GM23338 (cell line): ENCODE measurements around the gene ZFP14. TPM values are rescaled to one million over a fixed set of nuclear protein-coding genes. Genes with fewer than 3 reads are reported as not detected.
"Not testable (repeated sequence)": the region's sequence is repeated elsewhere in the genome, so short reads cannot be mapped to it uniquely, and the experiment has no call there.

Experiments used
- ATAC-seq: fragments of 200-7000 bp; cut with Tn5 transposase; 3 replicates; pipeline ENCODE4 v1.9.1; 2020
- DNase-seq: peaks from one replicate; pipeline ENCODE4 v3.0.0-alpha.2; 2015; ENCODE audit warnings: low spot score
- H2AFZ ChIP-seq: fragments of 200-600 bp; sonication (generic); 2 replicates; pipeline ENCODE4 v1.8.0; 2016; ENCODE audit warnings: antibody characterized with exemption, mild to moderate bottlenecking, moderate library complexity
- H3F3A ChIP-seq: fragments of 200-600 bp; sonication (generic); replicated peaks from 2 replicates; pipeline ENCODE4 v1.8.0; 2017; ENCODE audit warnings: antibody characterized with exemption, mixed run types, low read depth
- H3K27ac ChIP-seq: fragments of 200-600 bp; sonication (generic); 2 replicates; pipeline ENCODE4 v1.6.1; 2016; ENCODE audit warnings: low read depth
- H3K27me3 ChIP-seq: fragments of 200-600 bp; sonication (generic); 2 replicates; pipeline ENCODE4 v1.8.0; 2016; ENCODE audit warnings: mild to moderate bottlenecking, mixed run types, moderate library complexity; ENCODE audit not compliant: insufficient read depth
- H3K36me3 ChIP-seq: fragments of 200-600 bp; sonication (generic); 2 replicates; pipeline ENCODE4 v1.8.0; 2016; ENCODE audit warnings: mild to moderate bottlenecking; ENCODE audit not compliant: insufficient read depth
- H3K4me1 ChIP-seq: fragments of 200-600 bp; sonication (generic); 2 replicates; pipeline ENCODE4 v1.8.0; 2016; ENCODE audit warnings: mild to moderate bottlenecking, moderate library complexity; ENCODE audit not compliant: insufficient read depth
- H3K4me2 ChIP-seq: fragments of 200-600 bp; sonication (generic); 2 replicates; pipeline ENCODE4 v1.7.1; 2017; ENCODE audit warnings: mixed run types
- H3K4me3 ChIP-seq: fragments of 200-600 bp; sonication (generic); 2 replicates; pipeline ENCODE4 v1.6.1; 2016; ENCODE audit warnings: mixed run types
- H3K79me2 ChIP-seq: fragments of 200-600 bp; sonication (generic); replicated peaks from 2 replicates; pipeline ENCODE4 v1.8.0; 2017; ENCODE audit warnings: mild to moderate bottlenecking; ENCODE audit not compliant: insufficient read depth
- H3K9me2 ChIP-seq: fragments of 200-600 bp; sonication (generic); 2 replicates; pipeline ENCODE4 v1.8.0; 2017; ENCODE audit not compliant: insufficient read depth
- H4K20me1 ChIP-seq: fragments of 200-600 bp; sonication (generic); replicated peaks from 2 replicates; pipeline ENCODE4 v1.8.0; 2017; ENCODE audit warnings: mild to moderate bottlenecking; ENCODE audit not compliant: insufficient read depth
- H3K27ac Mint-ChIP-seq: 2 replicates; pipeline ENCODE4 v1.8.0; 2020; ENCODE audit warnings: inconsistent platforms, mild to moderate bottlenecking, moderate library complexity, mixed read lengths
- H3K27me3 Mint-ChIP-seq: 3 replicates; pipeline ENCODE4 v1.8.0; 2022; ENCODE audit warnings: low read depth, mild to moderate bottlenecking, moderate library complexity, mixed read lengths, inconsistent platforms; ENCODE audit not compliant: insufficient read depth, poor library complexity
- H3K36me3 Mint-ChIP-seq: 3 replicates; pipeline ENCODE4 v1.8.0; 2021; ENCODE audit warnings: low read depth, mild to moderate bottlenecking, inconsistent platforms, moderate library complexity, mixed read lengths
- H3K4me1 Mint-ChIP-seq: 3 replicates; pipeline ENCODE4 v1.8.0; 2020; ENCODE audit warnings: mild to moderate bottlenecking, inconsistent platforms, mixed read lengths
- H3K4me3 Mint-ChIP-seq: 3 replicates; pipeline ENCODE4 v1.8.0; 2021; ENCODE audit warnings: moderate library complexity, mild to moderate bottlenecking, inconsistent platforms, mixed read lengths
- H3K9me3 Mint-ChIP-seq: 3 replicates; pipeline ENCODE4 v1.8.0; 2020; ENCODE audit warnings: moderate library complexity, mild to moderate bottlenecking, inconsistent platforms, mixed read lengths
- polyA plus RNA-seq: library from polyadenylated mRNA; unstranded; fragments of >200 nt; fragmentation: Nextera tagmentation; extraction: Ambion mirVana; gene quantifications from 2 replicates; pipeline ENCODE4 v1.2.1, GENCODE V29; 2016
- total RNA-seq: library from RNA; depleted of rRNA; stranded (reverse); fragments of >200 nt; shearing (Covaris generic); gene quantifications from 2 replicates; pipeline ENCODE4 v1.2.3, GENCODE V29; 2014
- TF ChIP-seq, protein P1 (sequence below), 2 experiments: fragments of 200-600 bp in 1 of 2; sonication (generic) in 1 of 2; conservative IDR thresholded peaks; 2 replicates each; pipeline versions ENCODE4 v1.5.1 to v1.6.1; 2016 to 2017; ENCODE audit warnings: antibody characterized with exemption in 2 of 2, low read depth in 2 of 2, mild to moderate bottlenecking in 2 of 2, moderate library complexity in 1 of 2

ZFP14 gene
- total and polyA plus RNA-seq, 2 experiments from 2014 or later = 9.0 to 10.4 TPM

DNA sequence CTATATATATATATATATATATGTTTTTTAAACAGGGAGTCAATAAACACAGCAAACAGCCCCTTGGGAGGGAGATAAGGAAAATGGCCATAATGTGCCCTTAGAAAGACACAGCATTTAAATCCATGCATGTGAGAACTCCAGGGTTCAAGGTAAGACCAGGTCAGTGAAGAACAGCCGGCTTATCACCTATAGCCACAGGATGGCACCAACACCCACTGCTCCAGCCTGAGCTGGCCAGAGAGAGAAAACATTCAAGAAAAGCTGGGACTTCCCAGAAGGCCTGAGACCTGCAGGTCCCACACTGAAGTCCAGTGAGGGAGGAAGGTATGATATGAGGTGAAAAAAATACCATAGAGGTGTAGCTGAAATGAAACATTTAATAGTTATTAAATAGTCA lies 63.8 kb downstream of the ZFP14 start:
- H3K36me3 ChIP-seq = peaks cover 12% of the 10 kb centered on the region; the same call in 1 of the 2 replicates
- H3K27me3 Mint-ChIP-seq, H3K4me3 ChIP-seq, H3K4me3 Mint-ChIP-seq, H3F3A ChIP-seq, H3K4me2 ChIP-seq, H2AFZ ChIP-seq, H3K4me1 Mint-ChIP-seq, H3K9me2 ChIP-seq, H3K79me2 ChIP-seq, H3K27ac ChIP-seq, H3K27ac Mint-ChIP-seq, H4K20me1 ChIP-seq, DNase-seq, H3K27me3 ChIP-seq, H3K4me1 ChIP-seq: not testable (repeated sequence)
- H3K36me3 Mint-ChIP-seq = peaks cover 61% of the 10 kb centered on the region
- peak; percentile 63 for ATAC-seq
- peaks cover 15% of the 10 kb centered on the region for H3K9me3 Mint-ChIP-seq
- TF ChIP-seq, protein P1, sequence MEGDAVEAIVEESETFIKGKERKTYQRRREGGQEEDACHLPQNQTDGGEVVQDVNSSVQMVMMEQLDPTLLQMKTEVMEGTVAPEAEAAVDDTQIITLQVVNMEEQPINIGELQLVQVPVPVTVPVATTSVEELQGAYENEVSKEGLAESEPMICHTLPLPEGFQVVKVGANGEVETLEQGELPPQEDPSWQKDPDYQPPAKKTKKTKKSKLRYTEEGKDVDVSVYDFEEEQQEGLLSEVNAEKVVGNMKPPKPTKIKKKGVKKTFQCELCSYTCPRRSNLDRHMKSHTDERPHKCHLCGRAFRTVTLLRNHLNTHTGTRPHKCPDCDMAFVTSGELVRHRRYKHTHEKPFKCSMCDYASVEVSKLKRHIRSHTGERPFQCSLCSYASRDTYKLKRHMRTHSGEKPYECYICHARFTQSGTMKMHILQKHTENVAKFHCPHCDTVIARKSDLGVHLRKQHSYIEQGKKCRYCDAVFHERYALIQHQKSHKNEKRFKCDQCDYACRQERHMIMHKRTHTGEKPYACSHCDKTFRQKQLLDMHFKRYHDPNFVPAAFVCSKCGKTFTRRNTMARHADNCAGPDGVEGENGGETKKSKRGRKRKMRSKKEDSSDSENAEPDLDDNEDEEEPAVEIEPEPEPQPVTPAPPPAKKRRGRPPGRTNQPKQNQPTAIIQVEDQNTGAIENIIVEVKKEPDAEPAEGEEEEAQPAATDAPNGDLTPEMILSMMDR (conservative IDR thresholded peaks at IDR 0.05; ENCODE audit: low read depth in 2 of 2) = peak in 1 of 2 experiments; percentile 19; a peak in 1 of 4 replicates

- not testable (repeated sequence) for H3K27me3 ChIP-seq, H3F3A ChIP-seq, H3K27ac ChIP-seq, H3K4me1 ChIP-seq, H3K4me3 Mint-ChIP-seq, H3K4me1 Mint-ChIP-seq, H3K79me2 ChIP-seq, H3K4me2 ChIP-seq, H3K27me3 Mint-ChIP-seq, ATAC-seq, H3K27ac Mint-ChIP-seq, DNase-seq, H3K36me3 ChIP-seq, H2AFZ ChIP-seq, H3K9me2 ChIP-seq, H4K20me1 ChIP-seq, H3K4me3 ChIP-seq
- Mint-ChIP-seq H3K36me3 (peaks cover 58% of the 10 kb centered on the region), H3K9me3 (peaks cover 20% of the 10 kb centered on the region)
Measured at GRCh38 chr19:36314053-36314452, 64.9 kb downstream of the ZFP14 start.

DNA sequence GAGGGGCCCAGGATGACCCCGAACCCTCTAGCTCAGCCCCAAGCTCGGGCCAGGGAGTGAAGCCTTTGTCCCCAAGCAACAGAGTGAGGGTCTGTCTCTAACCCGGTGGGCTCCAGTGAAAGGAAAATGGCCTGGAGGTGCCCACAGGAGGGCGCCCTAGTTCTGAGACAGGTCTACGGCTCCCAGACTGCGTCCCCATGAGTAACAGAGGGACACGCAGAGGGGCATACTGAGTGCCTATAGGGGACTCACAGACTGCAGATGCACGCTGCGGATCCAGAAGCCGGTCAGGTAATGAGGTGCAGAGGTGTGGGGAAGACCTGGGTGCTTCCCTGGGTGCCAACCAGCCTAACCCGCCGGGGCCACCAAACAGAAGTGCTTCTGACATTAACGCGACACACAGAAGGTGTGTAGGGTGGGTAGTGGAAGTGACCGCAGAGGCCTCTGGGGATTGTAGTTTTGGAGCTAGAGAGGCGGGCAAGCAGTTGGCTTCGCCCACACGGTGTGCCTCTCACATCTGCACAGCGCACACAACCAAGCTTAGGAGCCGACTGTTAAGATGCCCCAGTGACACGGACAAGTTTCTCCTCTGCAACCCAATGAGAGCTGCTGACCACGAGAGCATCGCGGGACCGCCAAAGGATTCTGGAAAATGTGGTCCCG lies 67.8 kb downstream of the ZFP14 start:
- not testable (repeated sequence) for DNase-seq, H3K27ac ChIP-seq, H3K36me3 ChIP-seq, H3K4me1 Mint-ChIP-seq, H3K4me3 Mint-ChIP-seq, H4K20me1 ChIP-seq, H3K27me3 Mint-ChIP-seq, H3K27me3 ChIP-seq, H3K4me2 ChIP-seq, H2AFZ ChIP-seq, H3K79me2 ChIP-seq, H3K9me2 ChIP-seq, H3F3A ChIP-seq, H3K27ac Mint-ChIP-seq, H3K4me3 ChIP-seq, H3K4me1 ChIP-seq
- TF ChIP-seq, protein P1 (conservative IDR thresholded peaks at IDR 0.05; ENCODE audit: low read depth in 2 of 2) = peak in 1 of 2 experiments; percentile 36; a peak in 2 of 4 replicates
- ATAC-seq = peak; percentile 87
- H3K36me3 Mint-ChIP-seq = peaks cover 38% of the 10 kb centered on the region
- H3K9me3 Mint-ChIP-seq = peaks cover 19% of the 10 kb centered on the region

GRCh38 chr19:36310416-36310990 lies 68.5 kb downstream of the ZFP14 start:
- H3K27ac ChIP-seq, H3K4me2 ChIP-seq, H3K4me3 ChIP-seq, H3K27ac Mint-ChIP-seq, H3K27me3 Mint-ChIP-seq, H3K36me3 ChIP-seq, ATAC-seq, H4K20me1 ChIP-seq, H3K4me3 Mint-ChIP-seq, H2AFZ ChIP-seq, H3K4me1 ChIP-seq, DNase-seq, H3K9me2 ChIP-seq, H3K79me2 ChIP-seq, H3F3A ChIP-seq, H3K4me1 Mint-ChIP-seq, H3K27me3 ChIP-seq: not testable (repeated sequence)
- peaks cover 31% of the 10 kb centered on the region for H3K36me3 Mint-ChIP-seq
- peaks cover 12% of the 10 kb centered on the region for H3K9me3 Mint-ChIP-seq

DNA sequence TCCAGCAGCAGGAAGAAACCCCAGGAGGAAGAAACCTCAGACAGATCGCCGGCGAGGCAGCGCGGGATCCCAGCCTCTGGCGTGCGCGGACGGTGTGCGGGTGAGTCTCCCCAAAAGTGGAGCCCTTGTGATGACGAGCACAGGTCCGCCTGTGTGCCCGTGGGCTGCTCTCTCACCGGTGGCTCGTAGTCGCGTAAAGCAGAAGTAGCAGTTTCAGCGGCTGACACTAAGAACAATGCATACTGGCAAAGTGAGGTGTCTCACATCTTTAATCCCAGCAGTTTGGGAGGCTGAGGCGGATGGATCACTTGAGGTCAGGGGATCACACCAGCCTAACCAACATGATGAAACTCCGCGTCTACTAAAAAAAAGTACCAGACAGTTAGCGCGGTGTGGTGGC lies 69.2 kb downstream of the ZFP14 start:
- H4K20me1 ChIP-seq, ATAC-seq, H3K9me2 ChIP-seq, H3K4me2 ChIP-seq, H3K36me3 ChIP-seq, H3K4me1 ChIP-seq, H3F3A ChIP-seq, H3K27ac Mint-ChIP-seq, H3K4me3 Mint-ChIP-seq, H3K27ac ChIP-seq, DNase-seq, H3K27me3 ChIP-seq, H3K27me3 Mint-ChIP-seq, H3K79me2 ChIP-seq, H3K4me1 Mint-ChIP-seq, H2AFZ ChIP-seq, H3K4me3 ChIP-seq: not testable (repeated sequence)
- Mint-ChIP-seq H3K9me3 (peaks cover 12% of the 10 kb centered on the region), H3K36me3 (peaks cover 31% of the 10 kb centered on the region)
